Colonic mucosa (tissue), 4 donors: ENCODE measurements around the gene SMARCA4. TPM values are rescaled to one million over a fixed set of nuclear protein-coding genes. Genes with fewer than 3 reads are reported as not detected.

Source experiments
- DNase-seq: peaks from one replicate; pipeline ENCODE4 v3.0.0-alpha.2; 2020
- H3K27ac ChIP-seq: fragments of 200-600 bp; one replicate; pipeline ENCODE4 v1.8.0; 2021
- H3K27me3 ChIP-seq: fragments of 200-600 bp; one replicate; pipeline ENCODE4 v1.8.0; 2021
- H3K36me3 ChIP-seq: fragments of 200-600 bp; one replicate; pipeline ENCODE4 v1.8.0; 2021
- H3K4me1 ChIP-seq: fragments of 200-600 bp; one replicate; pipeline ENCODE4 v1.8.0; 2021; ENCODE audit warnings: mild to moderate bottlenecking
- H3K4me3 ChIP-seq: fragments of 200-600 bp; one replicate; pipeline ENCODE4 v1.8.0; 2021
- H3K9ac ChIP-seq, 2 donors: one replicate each; pipeline ENCODE4 v1.7.0; 2013; ENCODE audit warnings: control low read depth in 2 of 2, low read depth in 2 of 2, low read length in 2 of 2
- H3K9me3 ChIP-seq: fragments of 200-600 bp; one replicate; pipeline ENCODE4 v1.8.0; 2021
- CTCF ChIP-seq: fragments of 200-600 bp; IDR thresholded peaks from one replicate; pipeline ENCODE4 v1.8.0; 2022; ENCODE audit warnings: antibody characterized with exemption, mild to moderate bottlenecking
- intact Hi-C: fragments of 100-400 bp; cut with DNase I; formaldehyde crosslinking; loops from one replicate; pipeline ENCODE4 v1.14.1; 2022
- total RNA-seq, 2 donors: library from RNA; stranded (reverse); fragmentation: NEBNext Ultra II Directional in 1 of 2; extraction: Animal tissue kit (Norgen Biotek cat#: 25700) in 1 of 2; gene quantifications; one replicate each; pipeline ENCODE4 v1.2.1, GENCODE V29; 2021
- donor health status: healthy.
- donor health status: DM: no; HTN: no; CAD: no.
- donor health status: DM: no; HTN: no; CAD: no.

The SMARCA4 gene
- total RNA-seq, 2 donors from 2014 or later: 73.8 to 141 TPM

DNA sequence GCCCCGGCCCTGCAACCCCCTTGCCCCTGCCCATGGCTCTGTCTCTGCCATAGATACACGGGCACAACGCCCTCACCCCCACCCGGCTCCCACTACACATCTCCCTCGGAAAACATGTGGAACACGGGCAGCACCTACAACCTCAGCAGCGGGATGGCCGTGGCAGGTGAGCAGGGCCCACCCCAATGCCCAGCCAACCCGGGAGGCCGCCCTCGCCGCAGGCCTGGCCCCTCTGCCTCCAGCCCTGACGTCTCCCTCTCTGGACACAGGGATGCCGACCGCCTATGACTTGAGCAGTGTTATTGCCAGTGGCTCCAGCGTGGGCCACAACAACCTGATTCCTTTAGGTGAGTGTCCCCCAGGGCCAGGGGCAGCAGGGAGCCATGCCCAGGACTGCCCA is 40.0 kb upstream of the SMARCA4 start:
- H3K36me3 ChIP-seq: peaks cover 13% of the 10 kb centered on the region
- no peaks in the 10 kb centered on the region for H3K9me3 ChIP-seq
- H3K9ac ChIP-seq: no peak overlapping the region
- intact Hi-C loops: no loop called here
- no peak for TF ChIP-seq CTCF
- no peak overlapping the region for H3K27ac ChIP-seq
- no peaks in the 10 kb centered on the region for H3K4me1 ChIP-seq
- H3K27me3 ChIP-seq: no peaks in the 10 kb centered on the region
- DNase-seq: no peak
- no peak overlapping the region for H3K4me3 ChIP-seq

- H3K9me3 ChIP-seq: no peaks in the 10 kb centered on the region
- H3K27ac ChIP-seq: no peak overlapping the region
- H3K4me3 ChIP-seq: no peak overlapping the region
- DNase-seq: no peak
- TF ChIP-seq CTCF: no peak
- H3K4me1 ChIP-seq: no peaks in the 10 kb centered on the region
- H3K9ac ChIP-seq: no peak overlapping the region
- H3K36me3 ChIP-seq: peaks cover 13% of the 10 kb centered on the region
- intact Hi-C loops: no loop called here
- H3K27me3 ChIP-seq: no peaks in the 10 kb centered on the region
These were observed 39.5 kb upstream of the SMARCA4 start for GRCh38 chr19:10921199-10921909.

DNA sequence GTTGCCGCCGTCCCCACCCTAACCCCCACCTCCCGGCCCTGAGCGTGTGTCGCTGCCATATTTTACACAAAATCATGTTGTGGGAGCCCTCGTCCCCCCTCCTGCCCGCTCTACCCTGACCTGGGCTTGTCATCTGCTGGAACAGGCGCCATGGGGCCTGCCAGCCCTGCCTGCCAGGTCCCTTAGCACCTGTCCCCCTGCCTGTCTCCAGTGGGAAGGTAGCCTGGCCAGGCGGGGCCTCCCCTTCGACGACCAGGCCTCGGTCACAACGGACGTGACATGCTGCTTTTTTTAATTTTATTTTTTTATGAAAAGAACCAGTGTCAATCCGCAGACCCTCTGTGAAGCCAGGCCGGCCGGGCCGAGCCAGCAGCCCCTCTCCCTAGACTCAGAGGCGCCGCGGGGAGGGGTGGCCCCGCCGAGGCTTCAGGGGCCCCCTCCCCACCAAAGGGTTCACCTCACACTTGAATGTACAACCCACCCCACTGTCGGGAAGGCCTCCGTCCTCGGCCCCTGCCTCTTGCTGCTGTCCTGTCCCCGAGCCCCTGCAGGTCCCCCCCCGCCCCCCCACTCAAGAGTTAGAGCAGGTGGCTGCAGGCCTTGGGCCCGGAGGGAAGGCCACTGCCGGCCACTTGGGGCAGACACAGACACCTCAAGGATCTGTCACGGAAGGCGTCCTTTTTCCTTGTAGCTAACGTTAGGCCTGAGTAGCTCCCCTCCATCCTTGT is 38.8 kb upstream of the SMARCA4 start:
- Histone ChIP-seq H3K27ac (no peak overlapping the region), H3K9ac (no peak overlapping the region), H3K4me1 (no peaks in the 10 kb centered on the region), H3K9me3 (no peaks in the 10 kb centered on the region), H3K27me3 (no peaks in the 10 kb centered on the region), H3K4me3 (no peak overlapping the region), H3K36me3 (peaks cover 13% of the 10 kb centered on the region)
- no peak for DNase-seq
- no peak for TF ChIP-seq CTCF
- intact Hi-C loops: no loop called here

DNA sequence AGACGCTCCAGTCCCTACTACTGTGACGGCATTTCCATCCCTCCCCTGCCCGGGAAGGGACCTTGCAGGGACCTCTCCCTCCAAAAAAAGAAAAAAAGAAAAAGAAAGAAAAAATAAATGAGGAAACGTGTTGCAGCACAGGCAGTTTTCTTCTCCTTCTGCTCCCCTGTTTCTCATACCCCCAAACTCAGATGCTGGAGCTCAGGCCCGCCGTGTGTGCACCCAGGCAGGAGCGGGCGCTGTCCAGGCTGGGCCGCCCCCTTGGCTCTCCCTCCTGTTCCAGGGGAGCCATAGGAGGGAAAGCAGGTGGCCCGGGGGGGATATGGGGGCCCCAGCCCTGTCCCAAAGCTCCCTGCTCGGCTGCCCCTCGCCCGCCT is 38.2 kb upstream of the SMARCA4 start:
- Histone ChIP-seq H3K27me3 (no peaks in the 10 kb centered on the region), H3K9ac (no peak overlapping the region), H3K36me3 (peaks cover 13% of the 10 kb centered on the region), H3K9me3 (no peaks in the 10 kb centered on the region), H3K4me1 (peaks cover 3% of the 10 kb centered on the region), H3K27ac (no peak overlapping the region), H3K4me3 (no peak overlapping the region)
- intact Hi-C loops: no loop called here
- no peak for DNase-seq
- no peak for TF ChIP-seq CTCF

GRCh38 chr19:10923260-10924112 is 37.3 kb upstream of the SMARCA4 start:
- Histone ChIP-seq H3K27ac (no peak overlapping the region), H3K9me3 (no peaks in the 10 kb centered on the region), H3K36me3 (peaks cover 13% of the 10 kb centered on the region), H3K9ac (no peak overlapping the region), H3K27me3 (no peaks in the 10 kb centered on the region), H3K4me1 (peaks cover 3% of the 10 kb centered on the region), H3K4me3 (no peak overlapping the region)
- intact Hi-C loops: no loop called here
- no peak for TF ChIP-seq CTCF
- no peak for DNase-seq
